HTR-8/SVneo (cell line): ENCODE data around the gene CTSL.

Experiments used
- DNase-seq: peaks from one replicate; pipeline ENCODE4 v3.0.0; 2011; ENCODE audit warnings: low spot score, mixed read lengths; ENCODE audit not compliant: insufficient read length
- FAIRE-seq: peaks from 2 replicates; lab custom pipeline; 2011; peaks lifted over from hg19 to GRCh38; lab: Jason Lieb, UNC

Gene CTSL

DNA sequence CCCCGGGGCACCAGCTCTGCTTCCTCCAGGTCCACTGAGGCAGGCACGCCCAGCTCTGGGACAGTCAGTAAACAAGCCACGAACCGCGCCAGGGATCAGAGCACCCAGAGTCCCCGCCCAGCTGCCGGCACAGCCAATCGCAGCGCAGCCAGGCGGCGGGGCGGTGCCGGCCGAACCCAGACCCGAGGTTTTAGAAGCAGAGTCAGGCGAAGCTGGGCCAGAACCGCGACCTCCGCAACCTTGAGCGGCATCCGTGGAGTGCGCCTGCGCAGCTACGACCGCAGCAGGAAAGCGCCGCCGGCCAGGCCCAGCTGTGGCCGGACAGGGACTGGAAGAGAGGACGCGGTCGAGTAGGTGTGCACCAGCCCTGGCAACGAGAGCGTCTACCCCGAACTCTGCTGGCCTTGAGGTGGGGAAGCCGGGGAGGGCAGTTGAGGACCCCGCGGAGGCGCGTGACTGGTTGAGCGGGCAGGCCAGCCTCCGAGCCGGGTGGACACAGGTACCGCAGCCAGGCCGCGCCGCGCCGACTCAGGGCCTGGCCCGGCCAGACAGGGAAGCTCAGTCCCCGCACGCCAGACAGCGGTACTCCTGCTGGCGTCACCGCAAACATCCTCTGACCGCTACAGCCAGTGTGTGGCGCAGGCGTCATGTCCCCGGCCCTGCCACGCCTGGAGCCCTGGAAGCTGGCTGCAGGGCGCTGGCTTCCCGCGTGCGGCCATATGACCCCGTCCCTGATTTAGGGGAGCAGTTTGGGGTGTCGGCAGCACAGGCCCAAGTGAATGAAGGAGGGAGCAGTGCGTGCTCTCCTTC is at the start of gene CTSL:
Gene CTSL (plus strand): TSS at position 220 of the 810 bp plus-strand sequence. CDS start 1,485 bp downstream, outside the sequence.
- FAIRE-seq: no peak

DNA sequence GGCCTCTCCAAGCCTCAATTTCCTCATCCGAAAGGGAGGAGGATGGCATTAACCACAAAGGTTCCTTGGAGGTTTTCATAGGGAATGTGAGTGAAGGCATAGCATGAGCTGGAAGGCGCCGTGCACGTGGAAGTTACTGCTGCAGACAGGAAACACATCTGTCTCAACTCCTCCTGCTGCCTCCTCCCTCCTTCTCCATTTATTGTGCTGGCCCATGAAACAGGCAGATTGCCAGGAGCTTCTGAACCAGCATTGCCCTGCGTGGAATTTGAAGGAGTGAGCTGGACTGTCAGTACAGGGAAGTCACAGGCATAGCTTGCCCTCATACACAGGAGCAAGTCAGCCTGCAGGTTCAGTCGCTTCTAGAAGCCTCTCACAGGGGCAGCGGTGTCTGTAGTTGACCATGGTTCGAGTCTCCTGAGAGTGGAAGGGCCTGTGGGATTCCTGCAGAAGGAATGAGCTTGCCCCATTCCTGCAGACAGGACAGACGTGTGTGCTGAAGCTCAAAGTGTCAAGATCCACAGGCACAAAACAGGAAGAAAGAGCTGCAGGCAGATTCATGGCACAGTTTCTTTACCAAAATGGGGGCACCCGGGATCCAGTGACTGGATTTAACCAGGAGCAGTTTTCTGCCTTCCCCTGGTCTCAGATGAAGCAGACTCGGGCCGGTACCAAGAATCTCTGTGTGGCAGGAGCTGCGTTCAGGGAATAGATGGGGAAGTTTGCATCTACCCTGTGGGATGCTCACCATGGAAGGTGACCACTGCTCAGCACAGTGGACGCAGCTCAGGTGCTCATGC is 48.7 kb upstream of the CTSL start:
- DNase-seq: no peak
- no peak for FAIRE-seq

More for the DNA sequence above, at the start of gene CTSL:
- DNase-seq: peak; percentile 54

DNA sequence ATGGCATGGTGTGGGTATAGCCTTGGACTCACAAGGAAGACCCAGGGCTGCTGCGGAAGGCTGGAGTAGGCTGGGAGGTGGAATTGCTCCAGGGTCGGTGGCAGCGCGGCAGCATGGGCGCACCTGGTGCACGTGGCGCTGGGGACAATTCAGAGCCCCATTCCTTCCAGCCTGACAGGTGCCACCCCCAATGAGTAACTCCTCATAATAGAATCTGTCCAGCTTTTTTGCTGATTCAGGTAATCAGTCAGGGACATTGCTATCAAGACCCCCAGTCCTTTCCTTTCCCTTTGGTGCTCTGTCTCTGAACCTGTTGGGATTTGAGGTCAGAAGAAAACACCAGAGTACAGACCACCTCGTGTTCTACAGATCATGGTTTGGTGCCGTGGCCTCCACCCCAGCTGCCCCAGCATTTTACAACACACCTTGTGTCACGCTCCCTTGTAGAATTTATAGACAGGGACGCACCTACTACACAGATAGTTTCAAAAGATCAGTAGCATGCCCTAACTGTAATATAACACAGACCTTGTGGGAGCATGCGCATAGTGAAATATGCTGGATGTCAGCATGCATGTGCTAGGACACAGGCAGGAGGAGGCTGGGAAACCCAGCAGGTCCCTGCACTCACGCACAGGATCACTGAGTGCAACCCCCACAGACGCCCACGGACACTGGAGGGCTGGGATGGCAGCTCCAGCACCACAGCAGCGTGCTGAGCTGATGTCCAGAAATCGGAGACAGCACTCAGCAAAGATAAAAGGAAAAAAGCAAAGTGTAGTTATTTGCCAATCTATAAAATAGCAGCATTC is 47.9 kb upstream of the CTSL start:
- no peak for FAIRE-seq
- DNase-seq: no peak

- peak; percentile 58 for DNase-seq
- no peak for FAIRE-seq
These were observed 47.1 kb upstream of the CTSL start for GRCh38 chr9:87678650-87679355.

- FAIRE-seq (no peak), DNase-seq (no peak)
These were observed 44.5 kb upstream of the CTSL start for GRCh38 chr9:87681271-87682061.

GRCh38 chr9:87682085-87682484 is 43.8 kb upstream of the CTSL start:
- FAIRE-seq: no peak

GRCh38 chr9:87682618-87683017 is 43.3 kb upstream of the CTSL start:
- no peak for FAIRE-seq
- DNase-seq: no peak

More at GRCh38 chr9:87682085-87682484, 43.8 kb upstream of the CTSL start:
- DNase-seq: no peak

DNA sequence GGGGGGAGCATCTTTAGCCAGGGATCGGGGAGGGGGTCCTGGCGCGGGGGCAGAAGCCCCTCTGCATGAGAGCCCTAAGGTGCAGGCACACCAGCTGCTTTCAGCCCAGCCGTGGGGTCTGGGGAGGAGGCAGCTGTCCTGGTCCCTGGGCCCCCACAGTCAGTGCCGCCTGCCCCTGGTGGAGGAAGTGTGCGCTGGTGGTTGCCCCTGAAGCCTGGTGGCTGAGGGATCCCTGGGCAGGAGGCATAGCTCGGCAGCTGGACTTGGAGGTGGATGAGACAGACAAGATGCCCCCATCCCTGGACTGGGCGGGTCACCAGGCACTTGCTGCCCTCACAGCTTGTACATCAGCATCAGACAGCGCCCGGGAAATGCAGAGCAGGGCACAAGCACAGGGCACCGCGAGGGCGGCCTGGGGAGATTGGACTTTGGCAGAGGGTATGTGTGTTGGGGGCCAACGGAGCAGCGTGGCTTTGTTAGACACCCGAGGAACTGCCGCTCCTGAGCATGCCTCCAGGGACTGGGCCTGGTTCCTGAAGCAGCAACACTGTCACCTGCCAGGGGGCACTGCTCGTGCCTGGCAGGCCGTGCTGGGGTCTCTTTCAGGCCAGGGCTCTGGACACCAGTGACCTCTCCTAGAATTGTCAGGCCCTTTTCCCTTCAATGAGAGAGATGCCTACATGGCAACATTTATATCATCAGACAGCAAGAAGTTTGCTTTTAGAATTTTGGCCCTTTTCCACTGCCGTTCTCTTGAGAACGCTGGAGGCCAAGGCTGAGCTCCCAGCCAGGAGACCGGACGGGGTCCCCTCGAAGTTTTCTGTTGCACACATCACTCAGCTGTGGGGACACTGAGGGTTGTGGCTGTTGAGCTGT is 41.9 kb upstream of the CTSL start:
- DNase-seq (no peak), FAIRE-seq (no peak)

DNA sequence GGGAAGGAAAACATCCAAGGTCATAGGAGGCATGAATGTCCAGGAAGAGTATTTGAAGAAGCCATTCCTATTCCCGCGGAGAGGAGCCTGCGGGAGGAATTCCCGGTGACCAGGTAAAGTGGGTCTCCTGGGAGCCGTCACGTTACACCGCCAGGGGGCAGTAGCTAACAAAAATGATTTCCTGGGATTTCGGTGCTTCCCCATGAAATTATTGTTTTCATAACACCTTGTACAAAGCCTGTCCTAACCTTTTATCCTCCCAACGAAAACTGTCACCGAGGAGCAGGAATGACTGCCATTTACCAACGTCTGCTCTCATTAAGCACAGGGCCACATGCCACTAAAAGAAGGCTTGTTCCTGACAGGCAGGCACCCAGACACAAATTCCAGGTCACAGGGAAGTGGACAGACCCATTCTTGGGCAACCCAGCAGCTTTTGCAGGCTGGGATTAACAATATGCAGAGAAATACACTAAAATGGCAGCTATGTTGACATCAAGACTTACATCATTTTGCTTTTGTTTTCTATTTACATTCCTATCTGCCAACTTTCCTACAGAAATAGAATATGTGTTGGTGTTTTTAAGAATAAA is 41.2 kb upstream of the CTSL start:
- FAIRE-seq: no peak

GRCh38 chr9:87685441-87685840 is 40.5 kb upstream of the CTSL start:
- FAIRE-seq (no peak), DNase-seq (no peak)

More for the DNA sequence above, 41.2 kb upstream of the CTSL start:
- peak; percentile 61 for DNase-seq

DNA sequence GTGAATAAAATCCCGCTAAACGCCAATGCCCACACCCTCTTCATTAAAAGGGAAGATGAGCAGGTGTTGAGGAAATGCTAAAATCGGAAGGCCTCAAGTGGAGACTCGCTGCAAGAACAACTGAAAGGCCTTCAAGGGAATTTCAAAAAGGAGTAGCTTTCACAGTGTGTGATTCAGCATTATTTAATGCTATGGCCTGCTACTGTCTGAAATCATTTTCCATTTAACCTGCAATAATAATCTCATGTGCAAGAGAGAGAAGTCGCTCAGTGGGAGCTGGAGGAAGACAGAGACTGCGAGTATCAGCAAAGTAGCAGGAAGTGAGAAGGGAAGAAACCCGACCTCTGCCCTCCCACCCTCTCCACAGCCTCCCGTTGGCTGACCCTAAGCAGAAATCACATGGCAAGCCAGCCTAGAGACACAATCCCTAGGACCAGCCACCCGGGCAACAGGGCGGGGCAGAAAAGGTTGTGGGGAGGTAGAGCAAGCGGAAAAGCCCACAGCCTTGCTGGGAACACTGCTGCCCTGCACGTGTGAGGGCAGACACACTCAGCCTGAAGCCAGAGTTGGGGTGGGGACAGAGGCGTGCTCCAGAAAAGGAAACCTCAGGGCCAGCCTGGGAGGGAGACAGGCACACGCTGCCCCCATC is 39.9 kb upstream of the CTSL start:
- no peak for FAIRE-seq
- no peak for DNase-seq

DNA sequence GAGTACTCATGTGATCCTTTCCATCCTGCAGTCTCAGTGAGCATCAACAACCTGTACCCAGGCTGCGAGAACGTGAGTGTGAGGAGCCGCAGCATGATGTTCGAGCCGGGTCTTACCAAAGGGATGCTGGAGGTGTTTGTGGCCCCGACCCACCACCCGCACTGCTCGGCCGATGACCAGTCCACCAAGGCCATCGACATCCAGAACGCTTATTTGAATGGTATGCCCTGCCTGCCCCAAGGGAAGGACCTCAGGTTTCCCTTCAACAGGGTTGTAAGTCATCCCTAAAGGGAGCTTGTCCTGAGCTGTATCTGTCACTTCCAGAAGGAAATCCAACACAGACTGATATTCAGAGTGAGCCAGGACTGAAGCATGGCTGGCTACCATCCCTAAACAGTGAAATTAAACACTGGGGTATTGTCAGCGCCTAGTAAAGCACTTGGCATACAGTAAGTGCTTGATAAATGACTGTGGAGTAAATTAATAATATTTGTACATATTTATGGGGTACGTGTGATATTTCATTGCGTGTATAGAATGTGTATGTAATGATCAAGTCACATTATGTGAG is 39.3 kb upstream of the CTSL start:
- DNase-seq: no peak
- no peak for FAIRE-seq

GRCh38 chr9:87687207-87687606 is 38.7 kb upstream of the CTSL start:
- DNase-seq: no peak
- no peak for FAIRE-seq

DNA sequence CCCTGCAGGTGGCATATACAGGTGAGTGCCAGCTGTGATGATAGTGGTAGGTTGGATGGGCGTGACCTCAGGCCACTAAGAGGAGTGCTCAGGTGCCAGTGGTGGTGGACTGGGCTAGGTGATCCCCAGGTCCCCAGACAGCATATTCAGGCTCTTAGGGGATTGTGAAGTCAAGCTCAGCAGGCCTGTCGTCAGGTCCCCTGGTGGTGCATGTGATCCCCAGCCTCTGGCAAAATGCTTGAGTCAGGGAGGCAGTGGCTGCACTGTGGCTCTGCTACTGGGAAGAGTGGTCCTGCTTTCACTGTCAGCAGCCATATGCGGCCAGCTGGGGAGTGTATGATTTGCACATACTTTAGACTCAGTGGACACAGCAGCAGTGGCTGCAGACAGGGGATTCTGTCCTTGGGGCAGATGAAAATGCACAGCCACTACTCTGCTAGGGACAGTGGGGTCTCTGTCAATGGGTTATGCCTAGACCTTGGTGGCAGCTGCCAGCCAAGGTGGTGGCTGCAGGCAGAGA is 31.6 kb upstream of the CTSL start:
- no peak for DNase-seq
- no peak for FAIRE-seq

DNA sequence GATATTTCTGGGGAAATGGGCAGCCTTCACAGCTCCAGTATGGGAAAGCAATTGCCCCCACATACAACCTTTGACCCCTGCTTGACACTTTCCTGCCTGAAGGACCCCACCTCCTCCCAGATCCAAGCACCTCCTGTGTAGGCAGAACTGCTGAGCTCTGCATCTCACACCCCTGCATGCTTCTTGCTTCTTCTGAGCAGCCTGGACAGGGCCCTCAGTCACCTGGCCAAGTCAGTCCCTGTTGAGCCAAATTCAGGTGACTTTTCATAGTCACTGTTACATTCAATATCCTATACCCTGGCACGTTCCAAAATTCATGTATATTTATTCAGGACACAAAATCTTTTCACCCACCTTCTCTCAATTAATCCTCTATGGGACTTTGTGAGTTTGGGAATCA is 30.4 kb upstream of the CTSL start:
- DNase-seq (no peak), FAIRE-seq (no peak)

DNA sequence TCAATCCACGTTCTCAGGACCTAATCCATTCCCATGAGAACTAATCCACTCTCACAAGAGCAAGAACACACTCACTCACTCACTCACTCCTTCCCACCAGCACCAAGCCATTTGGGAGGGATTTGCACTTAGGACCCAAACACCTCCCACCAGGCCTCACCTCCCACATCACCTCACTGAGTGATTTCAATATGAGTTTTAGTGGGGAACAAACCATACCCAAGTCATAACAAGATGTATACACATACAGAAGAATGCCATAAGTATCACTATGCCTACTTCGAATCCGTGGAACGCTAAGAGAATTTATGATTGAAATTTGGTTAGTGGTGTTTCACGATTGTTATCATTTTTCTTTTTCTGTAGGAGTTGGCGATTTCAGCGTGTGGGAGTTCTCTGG is 29.3 kb upstream of the CTSL start:
- DNase-seq (no peak), FAIRE-seq (no peak)
